Lung (tissue), 12 donors: ENCODE results near the gene FRY. TPM values are rescaled to one million over a fixed set of nuclear protein-coding genes. Genes with fewer than 3 reads are reported as not detected.

ENCODE experiments used
- ATAC-seq: fragments of 200-7000 bp; cut with Tn5 transposase; one replicate; pipeline ENCODE4 v1.9.1; 2020; ENCODE audit warnings: moderate number of reproducible peaks; ENCODE audit not compliant: insufficient read depth, low FRiP score
- DNase-seq, 3 donors: peaks; one replicate each; pipeline ENCODE4 v3.0.0-alpha.2; 2013 to 2017
- H3K27ac ChIP-seq, 2 donors: one replicate each; pipeline ENCODE4 v1.5.1; 2013; ENCODE audit warnings: mild to moderate bottlenecking in 2 of 2, moderate library complexity in 2 of 2, control low read depth in 1 of 2, inconsistent platforms in 1 of 2, low read depth in 1 of 2, low read length in 1 of 2
- H3K27me3 ChIP-seq, 3 donors: one replicate each; pipeline ENCODE4 v1.5.1; 2013; ENCODE audit warnings: low read length in 2 of 3; ENCODE audit not compliant: control insufficient read depth in 3 of 3, insufficient read depth in 3 of 3
- H3K36me3 ChIP-seq, 4 donors: one replicate each; pipeline ENCODE4 v1.5.1; 2013; ENCODE audit warnings: low read length in 4 of 4, mild to moderate bottlenecking in 1 of 4, moderate library complexity in 1 of 4; ENCODE audit not compliant: control insufficient read depth in 4 of 4, insufficient read depth in 4 of 4
- H3K4me1 ChIP-seq, 5 donors: one replicate each; pipeline ENCODE4 v1.5.1; 2013; ENCODE audit warnings: low read length in 5 of 5, mild to moderate bottlenecking in 2 of 5, moderate library complexity in 1 of 5; ENCODE audit not compliant: control insufficient read depth in 5 of 5, insufficient read depth in 5 of 5
- H3K4me3 ChIP-seq: one replicate; pipeline ENCODE4 v1.5.1; 2013; ENCODE audit warnings: mild to moderate bottlenecking, control low read depth, moderate library complexity
- H3K9ac ChIP-seq, 2 donors: one replicate each; pipeline ENCODE4 v1.5.1; 2013; ENCODE audit warnings: low read length in 2 of 2, control low read depth in 1 of 2; ENCODE audit not compliant: insufficient read depth in 1 of 2
- H3K9me3 ChIP-seq, 4 donors: one replicate each; pipeline ENCODE4 v1.5.1; 2013; ENCODE audit warnings: low read length in 3 of 4, mild to moderate bottlenecking in 1 of 4, moderate library complexity in 1 of 4; ENCODE audit not compliant: control insufficient read depth in 4 of 4, insufficient read depth in 3 of 4
- WGBS, 2 donors: extraction: QIAGEN DNeasy Blood & Tissue Kit; methylation state at CpG; one replicate each; pipeline ENCODE4 v1.1.7; 2013; 5-methylcytosine and 5-hydroxymethylcytosine counted together
- polyA plus RNA-seq, 2 donors: library from polyadenylated mRNA; stranded (reverse); fragments of 200-250 nt; gene quantifications; one replicate each; pipeline ENCODE4 v1.2.1, GENCODE V29; 2013
- total RNA-seq, 2 donors: library from RNA; depleted of rRNA in 1 of 2; stranded (reverse); fragments of >200 nt in 1 of 2; gene quantifications; one replicate each; pipeline ENCODE4 v1.2.1, GENCODE V29; 2014 to 2021
- TF ChIP-seq, protein P1 (sequence below): IDR thresholded peaks from 2 replicates; pipeline ENCODE4 v1.5.1; 2012; ENCODE audit warnings: mild to moderate bottlenecking; ENCODE audit errors: control extremely low read depth, extremely low read depth
- donor health status: control.
- donor health status: control.
- donor health status: Bipolar disorder and iron deficiency.
- donor health status: healthy.
- donor health status: DM: yes; HTN: yes; CAD: no.

FRY gene
- total and polyA plus RNA-seq, 4 donors: 7.4 to 79.6 (median 43.9) TPM

DNA sequence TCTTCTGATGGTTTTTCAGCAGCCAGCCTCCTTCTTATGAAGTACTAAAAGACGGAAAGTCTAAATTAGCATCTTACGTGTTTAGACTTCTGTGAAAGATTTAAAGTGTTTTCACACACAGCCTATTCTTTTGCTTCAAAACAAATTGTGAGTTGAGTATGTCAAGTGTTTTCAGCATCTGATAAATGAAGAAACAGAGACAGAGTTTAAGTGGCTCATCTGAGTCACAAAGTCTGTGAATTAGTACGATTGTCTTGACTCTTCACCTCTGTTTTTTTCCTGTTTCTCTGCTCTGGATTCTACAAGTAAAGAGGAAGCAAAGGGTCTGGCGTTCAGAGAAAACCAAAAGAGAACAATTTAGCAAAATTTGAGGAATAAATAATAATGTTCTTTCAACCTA is 116.4 kb downstream of the FRY start:
- TF ChIP-seq, protein P1, sequence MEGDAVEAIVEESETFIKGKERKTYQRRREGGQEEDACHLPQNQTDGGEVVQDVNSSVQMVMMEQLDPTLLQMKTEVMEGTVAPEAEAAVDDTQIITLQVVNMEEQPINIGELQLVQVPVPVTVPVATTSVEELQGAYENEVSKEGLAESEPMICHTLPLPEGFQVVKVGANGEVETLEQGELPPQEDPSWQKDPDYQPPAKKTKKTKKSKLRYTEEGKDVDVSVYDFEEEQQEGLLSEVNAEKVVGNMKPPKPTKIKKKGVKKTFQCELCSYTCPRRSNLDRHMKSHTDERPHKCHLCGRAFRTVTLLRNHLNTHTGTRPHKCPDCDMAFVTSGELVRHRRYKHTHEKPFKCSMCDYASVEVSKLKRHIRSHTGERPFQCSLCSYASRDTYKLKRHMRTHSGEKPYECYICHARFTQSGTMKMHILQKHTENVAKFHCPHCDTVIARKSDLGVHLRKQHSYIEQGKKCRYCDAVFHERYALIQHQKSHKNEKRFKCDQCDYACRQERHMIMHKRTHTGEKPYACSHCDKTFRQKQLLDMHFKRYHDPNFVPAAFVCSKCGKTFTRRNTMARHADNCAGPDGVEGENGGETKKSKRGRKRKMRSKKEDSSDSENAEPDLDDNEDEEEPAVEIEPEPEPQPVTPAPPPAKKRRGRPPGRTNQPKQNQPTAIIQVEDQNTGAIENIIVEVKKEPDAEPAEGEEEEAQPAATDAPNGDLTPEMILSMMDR: no peak
- Histone ChIP-seq H3K4me1 (peaks cover 0 to 12% (median 7%) of the 10 kb centered on the region in 5 donors), H3K27ac (no peak overlapping the region), H3K27me3 (no peaks in the 10 kb centered on the region), H3K9me3 (no peaks in the 10 kb centered on the region), H3K9ac (no peak overlapping the region), H3K36me3 (peaks cover 0 to 2% (median under 1%) of the 10 kb centered on the region in 4 donors), H3K4me3 (no peak overlapping the region)
- 62 to 74% methylated on average over 4 of the region's 4 CpGs for WGBS, 2 donors
- DNase-seq: no peak
- ATAC-seq: no peak

DNA sequence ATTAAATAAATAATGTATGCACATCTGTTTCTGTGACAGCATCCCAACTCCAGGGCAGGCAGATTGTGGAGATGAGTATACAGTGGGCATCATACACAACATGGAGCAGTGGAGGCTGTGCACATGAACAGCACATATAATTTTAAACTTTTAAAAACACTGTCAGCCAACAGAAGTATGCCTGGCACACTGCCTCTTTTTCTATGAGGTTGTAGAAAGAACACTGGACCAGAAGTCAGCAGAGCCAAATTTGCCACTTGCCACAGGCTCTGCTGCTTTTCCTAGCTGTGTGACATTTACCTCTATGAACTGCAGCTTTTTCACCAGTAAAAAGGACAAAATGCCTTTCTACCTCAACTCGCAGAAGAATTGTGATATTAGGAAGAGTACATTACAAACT is 118.7 kb downstream of the FRY start:
- no peak overlapping the region for H3K9ac ChIP-seq
- H3K36me3 ChIP-seq: peaks cover 0 to 9% (median under 1%) of the 10 kb centered on the region in 4 donors
- peaks cover 0 to 12% (median 11%) of the 10 kb centered on the region in 5 donors for H3K4me1 ChIP-seq
- no peaks in the 10 kb centered on the region for H3K27me3 ChIP-seq
- no peaks in the 10 kb centered on the region for H3K9me3 ChIP-seq
- ATAC-seq (no peak), DNase-seq (peak in 1 of 3 donors; percentile 56)
- peak overlapping the region; percentile 47 to 71 for H3K27ac ChIP-seq
- WGBS, 2 donors: 45 to 76% methylated on average over 1 of the region's 1 CpG
- no peak overlapping the region for H3K4me3 ChIP-seq
- TF ChIP-seq, protein P1: no peak

DNA sequence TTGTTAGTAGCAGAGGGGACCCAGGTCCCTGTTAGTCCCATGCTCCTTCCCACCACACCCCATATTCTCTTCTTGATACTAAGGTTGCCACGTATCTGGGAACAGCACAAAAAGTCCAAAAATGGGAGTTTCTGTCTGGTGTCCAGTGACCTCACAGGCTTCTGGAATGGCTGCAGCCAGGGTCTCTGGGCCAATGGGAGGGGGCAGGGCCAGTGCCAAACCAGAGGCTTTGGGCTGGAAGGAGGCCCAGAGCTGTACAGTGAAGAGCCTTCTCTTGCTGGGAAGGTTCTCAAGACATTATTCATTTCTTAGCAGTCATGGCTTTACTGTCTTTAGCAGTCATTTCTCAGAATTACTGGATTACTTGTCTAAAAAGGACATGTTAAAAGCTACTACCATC is 119.2 kb downstream of the FRY start:
- WGBS, 2 donors: 0 to 35% methylated on average over 1 of the region's 1 CpG
- H3K36me3 ChIP-seq: peaks cover 0 to 9% (median under 1%) of the 10 kb centered on the region in 4 donors
- H3K9me3 ChIP-seq: no peaks in the 10 kb centered on the region
- H3K27ac ChIP-seq: peak overlapping the region; percentile 59 to 71
- no peak overlapping the region for H3K4me3 ChIP-seq
- H3K4me1 ChIP-seq: peaks cover 0 to 12% (median 11%) of the 10 kb centered on the region in 5 donors
- no peak overlapping the region for H3K9ac ChIP-seq
- no peaks in the 10 kb centered on the region for H3K27me3 ChIP-seq
- DNase-seq (peak; percentile 17 to 48 (median 38)), ATAC-seq (no peak)
- TF ChIP-seq, protein P1: no peak

DNA sequence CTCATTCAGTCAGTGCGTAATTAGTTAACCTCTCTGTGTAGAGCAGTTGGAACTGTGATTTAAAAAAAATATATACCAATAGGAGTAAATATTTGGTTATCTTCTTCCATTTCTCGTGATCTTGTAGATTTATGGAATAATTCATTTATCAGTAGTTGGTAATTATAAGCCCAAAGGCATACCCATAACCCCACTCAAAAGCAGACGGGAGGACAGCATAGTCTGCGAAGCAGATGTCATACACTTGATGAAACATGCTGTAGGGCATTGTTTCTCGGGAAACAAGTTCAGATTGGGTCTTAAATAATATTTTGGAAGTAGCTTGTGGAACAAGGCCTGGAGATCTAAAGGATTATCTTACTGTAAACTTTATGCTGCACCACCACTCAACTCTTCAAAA is 119.7 kb downstream of the FRY start:
- TF ChIP-seq, protein P1: no peak
- no peak overlapping the region for H3K27ac ChIP-seq

More for the DNA sequence above, 119.7 kb downstream of the FRY start:
- Histone ChIP-seq H3K4me1 (peaks cover 0 to 12% (median 11%) of the 10 kb centered on the region in 5 donors), H3K4me3 (no peak overlapping the region), H3K27me3 (no peaks in the 10 kb centered on the region), H3K9ac (no peak overlapping the region), H3K9me3 (no peaks in the 10 kb centered on the region), H3K36me3 (peaks cover 0 to 9% (median under 1%) of the 10 kb centered on the region in 4 donors)
- DNase-seq (no peak), ATAC-seq (no peak)
- WGBS, 2 donors: 91 to 97% methylated on average over 5 of the region's 5 CpGs
